HL-60/S4 (cell line): ENCODE data around the gene HAVCR2.

Source experiments
- in situ Hi-C: fragments of 300-500 bp; cut with MboI; formaldehyde crosslinking; loops from 2 replicates; pipeline ENCODE4 v1.14.3; 2022; ENCODE audit warnings: low sequenced_read_pairs

HAVCR2 gene

GRCh38 chr5:157108976-157109375, at the start of gene HAVCR2:
Gene HAVCR2 (minus strand): TSS chr5:157109044. CDS start chr5:157108983, 61 bp downstream.
- in situ Hi-C loops, result no loop called here

GRCh38 chr5:157157293-157157891, 48.5 kb upstream of the HAVCR2 start:
- in situ Hi-C loops, result no loop called here

GRCh38 chr5:157155297-157155696, 46.5 kb upstream of the HAVCR2 start:
- in situ Hi-C loops, result no loop called here

GRCh38 chr5:157150995-157151394, 42.2 kb upstream of the HAVCR2 start:
- in situ Hi-C loops, result no loop called here

GRCh38 chr5:157148734-157149615, 40.1 kb upstream of the HAVCR2 start:
- in situ Hi-C loops, result no loop called here

GRCh38 chr5:157143127-157143971, 34.5 kb upstream of the HAVCR2 start:
- in situ Hi-C loops, result no loop called here

- in situ Hi-C loops, result no loop called here
These were observed 33.7 kb upstream of the HAVCR2 start, which contains the start of gene MED7 for GRCh38 chr5:157142317-157143126. Gene MED7 (minus strand): TSS chr5:157142865. CDS start chr5:157139431, 3,434 bp downstream.

- in situ Hi-C loops, result no loop called here
These were observed 28.8 kb upstream of the HAVCR2 start for GRCh38 chr5:157137691-157138090.

GRCh38 chr5:157132281-157132612, 23.4 kb upstream of the HAVCR2 start:
- in situ Hi-C loops, result no loop called here

- in situ Hi-C loops, result no loop called here
These were observed 22.1 kb upstream of the HAVCR2 start for GRCh38 chr5:157130925-157131324.

- in situ Hi-C loops, result no loop called here
These were observed 12.9 kb upstream of the HAVCR2 start for GRCh38 chr5:157121709-157122108.

GRCh38 chr5:157120102-157120501, 11.3 kb upstream of the HAVCR2 start:
- in situ Hi-C loops, result no loop called here

GRCh38 chr5:157116483-157116954, 7.7 kb upstream of the HAVCR2 start:
- in situ Hi-C loops, result no loop called here

- in situ Hi-C loops, result no loop called here
These were observed 6.7 kb upstream of the HAVCR2 start for GRCh38 chr5:157115502-157115901.

GRCh38 chr5:157115012-157115411, 6.2 kb upstream of the HAVCR2 start:
- in situ Hi-C loops, result no loop called here

GRCh38 chr5:157113002-157113401, 4.2 kb upstream of the HAVCR2 start:
- in situ Hi-C loops, result no loop called here

GRCh38 chr5:157109744-157110143, 900 bp upstream of the HAVCR2 start:
- in situ Hi-C loops, result no loop called here

- in situ Hi-C loops, result no loop called here
These were observed 1.3 kb downstream of the HAVCR2 start for GRCh38 chr5:157107508-157107907.

GRCh38 chr5:157106630-157107461, 2.0 kb downstream of the HAVCR2 start:
- in situ Hi-C loops, result no loop called here
